Astrocyte (in vitro differentiated cells and primary cell): Measurements from ENCODE around the gene ADGRL1.
"Not testable (repeated sequence)": the region's sequence is repeated elsewhere in the genome, so short reads cannot be mapped to it uniquely, and the experiment has no call there.

Source experiments
- CTCF ChIP-seq: IDR thresholded peaks from 2 replicates; pipeline ENCODE4 v1.5.1; 2011; ENCODE audit warnings: low read depth, mild to moderate bottlenecking, inconsistent platforms, low read length, moderate library complexity; ENCODE audit not compliant: insufficient read depth
- EZH2 ChIP-seq: IDR thresholded peaks from 2 replicates; pipeline ENCODE4 v1.6.1; 2012; ENCODE audit warnings: mild to moderate bottlenecking, low read length, inconsistent platforms; ENCODE audit not compliant: insufficient read depth

- TF ChIP-seq CTCF, EZH2: not testable (repeated sequence)
Observed at GRCh38 chr19:14228446-14229071, 22.6 kb upstream of the ADGRL1 start.
